ENCODE results near the gene AZU1. TPM values are rescaled to one million over a fixed set of nuclear protein-coding genes. Genes with fewer than 3 reads are reported as not detected.
A peak's percentile ranks its signal among the peaks of the same experiment; 100 is the strongest.

AZU1 gene
- total and polyA plus RNA-seq, 2 of the 8 experiments (the other 6 are each of a cell fraction or from before 2014, with no cell fraction given) = 0.80 to 1.3 TPM

GRCh38 chr19:850979-851335, 23.3 kb downstream of the AZU1 start:
- WGBS, 2 experiments (ENCODE audit: extremely low coverage in 1 of 2, insufficient coverage in 1 of 2, insufficient read length in 1 of 2, insufficient replicate concordance in 2 of 2, low coverage in 1 of 2, low lambda C conversion rate in 2 of 2, missing lambda C conversion rate in 1 of 2) = 83% methylated on average over 12 of the region's 13 CpGs; no CpG with 5 or more reads in 1 of the 2 experiments
- POLR2A ChIA-PET (ENCODE audit: partially characterized antibody) = interaction anchor here (1.1 to 2.9 kb wide), 5 partner anchors 8 to 54 kb away, joined by 3 to 9 read pairs (median 3); partner anchors contain the start of gene PTBP1
- TF ChIP-seq KDM1A (IDR thresholded peaks at IDR 0.05; ENCODE audit: borderline replicate concordance, low read length) = no peak
- no peak for TF ChIP-seq SP4 (IDR thresholded peaks at IDR 0.05; ENCODE audit: low read length)
- no peak for TF ChIP-seq TEAD4 (IDR thresholded peaks at IDR 0.05; ENCODE audit: low read depth, low read length)
- TF ChIP-seq HDAC6 (IDR thresholded peaks at IDR 0.05; ENCODE audit: low read depth, low read length) = no peak
- TF ChIP-seq EP300 (IDR thresholded peaks at IDR 0.05; ENCODE audit: borderline replicate concordance in 1 of 2, low read depth in 2 of 2, low read length in 2 of 2) = no peak
- no peak for TF ChIP-seq PHF8 (conservative IDR thresholded peaks at IDR 0.05; ENCODE audit: low read depth, low read length)
- TF ChIP-seq JUN (IDR thresholded peaks at IDR 0.05; ENCODE audit: low read depth, low read length) = no peak
- no peak for TF ChIP-seq KDM4A (IDR thresholded peaks at IDR 0.05; ENCODE audit: low read depth, low read length, severe bottlenecking)
- no peak for TF ChIP-seq EZH2 (IDR thresholded peaks at IDR 0.05; ENCODE audit: low read depth, low read length, severe bottlenecking)
- TF ChIP-seq TCF12 (IDR thresholded peaks at IDR 0.05; ENCODE audit: low read depth, low read length) = no peak
- no peak for TF ChIP-seq BACH1 (IDR thresholded peaks at IDR 0.05; ENCODE audit: low read length)
- TF ChIP-seq EGR1 (IDR thresholded peaks at IDR 0.05; ENCODE audit: borderline replicate concordance, low read depth, low read length) = no peak
- TF ChIP-seq TAF7 (optimal IDR thresholded peaks at IDR 0.05; ENCODE audit: borderline replicate concordance, low read depth, low read length) = no peak
- no peak for TF ChIP-seq NANOG (IDR thresholded peaks at IDR 0.05; ENCODE audit: insufficient read depth, low read depth, low read length, poor library complexity, severe bottlenecking)
- TF ChIP-seq CHD1 (IDR thresholded peaks at IDR 0.05; ENCODE audit: low read depth, low read length) = no peak

More at GRCh38 chr19:850979-851335, 23.3 kb downstream of the AZU1 start:
- Histone ChIP-seq H3K79me2 (ENCODE audit: control insufficient read depth in 1 of 2, insufficient read depth in 2 of 2, low read length in 2 of 2) (no peaks in the 10 kb centered on the region), H4K20me1 (replicated peaks in 1 of 2; ENCODE audit: control insufficient read depth in 1 of 2, insufficient read depth in 2 of 2, low read length in 2 of 2) (no peaks in the 10 kb centered on the region), H3K4me3 (ENCODE audit: extremely low read depth in 1 of 4, insufficient read depth in 2 of 4, low read depth in 3 of 4, low read length in 4 of 4) (no peak overlapping the region), H3K23ac (ENCODE audit: insufficient read length) (no peak overlapping the region), H3K9me3 (ENCODE audit: insufficient read depth in 2 of 2, low read depth in 1 of 2, low read length in 1 of 2) (no peaks in the 10 kb centered on the region), H3K9ac (replicated peaks in 1 of 4; ENCODE audit: extremely low read depth in 1 of 4, low read depth in 3 of 4, low read length in 3 of 4) (no peak overlapping the region), H2BK120ac (replicated peaks; ENCODE audit: low read depth, low read length) (no peak overlapping the region), H3K4me1 (replicated peaks in 1 of 4; ENCODE audit: control insufficient read depth in 3 of 4, insufficient read depth in 4 of 4, low read length in 3 of 4) (no peaks in the 10 kb centered on the region), H3K23me2 (ENCODE audit: low read depth, low read length) (no peaks in the 10 kb centered on the region), H3K79me1 (ENCODE audit: low read depth, low read length) (no peaks in the 10 kb centered on the region), H2AFZ (ENCODE audit: low read length) (no peak overlapping the region), H3K56ac (replicated peaks; ENCODE audit: insufficient read length, low read depth, low read length) (no peak overlapping the region), H2BK12ac (ENCODE audit: low read depth, low read length) (no peak overlapping the region), H2AK5ac (ENCODE audit: low read depth, low read length) (no peak overlapping the region), H3K14ac (ENCODE audit: insufficient read length) (no peak overlapping the region), H4K91ac (replicated peaks; ENCODE audit: insufficient read length, low read length) (no peak overlapping the region), H3K27me3 (replicated peaks in 1 of 4; ENCODE audit: control insufficient read depth in 3 of 4, extremely low read depth in 1 of 4, insufficient read depth in 3 of 4, low read length in 3 of 4) (0 out of 7 replicates have a peak, but pooled peaks cover 0 to 2% (median 0%) of the 10 kb centered on the region in 4 experiments), H4K8ac (ENCODE audit: extremely low read depth, insufficient read depth, low read length) (peak overlapping the region; percentile 45; the same call in 1 of the 2 replicates), H4K5ac (ENCODE audit: insufficient read length, low read depth, low read length) (no peak overlapping the region), H2BK15ac (ENCODE audit: low read length) (0 out of 2 replicates have a peak overlapping the region, but pooled peaks have one; percentile 46), H3K18ac (ENCODE audit: extremely low read depth, low read length) (no peak overlapping the region), H2BK5ac (ENCODE audit: low read depth, low read length) (no peak overlapping the region), H3K4ac (replicated peaks; ENCODE audit: insufficient read length, low read depth, low read length) (no peak overlapping the region), H3K4me2 (ENCODE audit: insufficient read depth in 1 of 2, low read depth in 2 of 2, low read length in 2 of 2) (no peak overlapping the region), H3K27ac (ENCODE audit: low read depth, low read length) (no peak overlapping the region), H3K36me3 (ENCODE audit: control insufficient read depth in 2 of 4, insufficient read depth in 4 of 4, low read length in 3 of 4) (no peaks in the 10 kb centered on the region), H2BK20ac (ENCODE audit: low read length) (no peak overlapping the region)
- CTCF ChIA-PET (ENCODE audit: partially characterized antibody) = interaction anchor here (0.7 to 1.7 kb wide), 4 partner anchors 9 to 113 kb away, joined by 3 to 8 read pairs (median 5); no protein-coding TSS in a partner anchor
- DNase-seq (ENCODE audit: low read depth in 1 of 2, low spot score in 2 of 2) (no peak), FAIRE-seq (no peak)
